H7 (cell line): ENCODE measurements around the gene TFIP11. TPM values are rescaled to one million over a fixed set of nuclear protein-coding genes. Genes with fewer than 3 reads are reported as not detected.
A peak's percentile ranks its signal among the peaks of the same experiment; 100 is the strongest.

Experiments
- DNase-seq: peaks from one replicate; pipeline ENCODE4 v3.0.0; 2012
- H3K27me3 ChIP-seq: 2 replicates; pipeline ENCODE4 v1.6.0; 2011; ENCODE audit warnings: mild to moderate bottlenecking, low read length; ENCODE audit not compliant: control insufficient read depth, insufficient read depth
- H3K36me3 ChIP-seq: replicated peaks from 2 replicates; pipeline ENCODE4 v1.5.1; 2011; ENCODE audit warnings: low read length; ENCODE audit not compliant: control insufficient read depth, insufficient read depth
- H3K4me3 ChIP-seq: 2 replicates; pipeline ENCODE4 v1.5.1; 2011; ENCODE audit warnings: low read depth, mild to moderate bottlenecking, control low read depth, low read length, moderate library complexity; ENCODE audit not compliant: insufficient read depth
- total RNA-seq: library from RNA; depleted of rRNA; stranded (reverse); fragments of >200 nt; shearing (Covaris generic); gene quantifications from 2 replicates; pipeline ENCODE4 v1.2.3, GENCODE V29; 2014

The TFIP11 gene
- total RNA-seq, 1 experiment from 2014 or later, result 22.2 TPM

DNA sequence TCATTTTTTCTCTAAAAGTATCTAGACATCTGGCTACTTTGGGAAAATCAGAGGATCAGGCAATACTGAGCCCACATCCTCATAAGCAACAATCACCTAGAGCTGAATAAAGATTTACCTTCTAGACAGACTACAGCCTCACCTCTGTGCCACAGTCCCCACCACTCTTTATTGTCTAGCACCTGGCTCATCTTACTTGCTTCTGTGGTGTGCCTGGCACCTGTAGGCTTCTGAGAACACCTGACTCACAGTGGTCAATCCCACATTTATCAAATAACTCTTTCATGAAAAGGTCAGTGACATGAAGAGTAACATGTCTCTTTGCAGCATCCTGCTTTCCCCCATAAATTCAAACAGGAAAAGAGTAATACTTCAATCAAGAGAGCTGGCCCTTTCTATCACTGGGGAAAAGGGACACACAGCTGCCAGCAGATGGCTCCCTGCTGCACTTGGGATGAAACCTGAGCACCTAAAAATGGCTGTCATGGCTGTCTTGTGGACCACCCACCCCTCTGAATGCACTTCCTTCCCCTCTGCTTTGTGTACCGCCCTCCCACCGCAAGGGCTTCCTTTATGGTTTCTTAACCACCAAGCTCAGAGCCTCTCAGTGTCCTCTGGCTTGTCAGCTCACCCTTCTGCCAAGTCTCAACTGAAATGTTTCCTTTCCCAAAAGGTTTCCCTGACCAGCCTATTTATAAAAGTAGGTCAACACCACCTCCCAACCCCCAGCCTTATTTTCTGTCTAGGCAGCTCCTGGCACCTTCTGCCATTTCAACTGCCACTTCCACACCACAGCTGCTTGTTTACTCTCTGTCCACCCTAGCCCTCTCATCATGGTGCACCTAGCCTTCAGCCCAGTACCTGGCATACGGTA lies 9.3 kb downstream of the TFIP11 start:
- peak; percentile 85 for DNase-seq
- no peaks in the 10 kb centered on the region for H3K27me3 ChIP-seq
- no peak overlapping the region for H3K4me3 ChIP-seq
- peaks cover 35% of the 10 kb centered on the region for H3K36me3 ChIP-seq

DNA sequence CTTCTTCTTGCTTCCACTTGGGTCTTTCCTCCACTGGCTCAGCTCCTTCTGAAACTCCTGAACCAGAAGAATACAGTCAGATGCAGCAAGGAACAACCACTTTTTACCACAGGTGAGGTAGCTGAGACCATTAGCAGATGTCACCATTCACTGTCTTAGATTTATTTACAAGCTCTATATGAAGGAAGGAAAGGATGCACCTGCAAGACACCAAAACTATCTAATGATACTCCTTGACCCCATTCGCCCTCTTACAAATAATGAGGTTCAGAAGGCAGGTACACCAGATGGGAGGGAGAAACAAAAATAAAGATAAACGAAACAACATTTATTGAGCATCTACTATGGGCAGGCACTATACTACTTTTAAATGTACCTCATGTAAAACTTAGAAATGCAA lies 10.3 kb downstream of the TFIP11 start:
- H3K27me3 ChIP-seq, result no peaks in the 10 kb centered on the region
- H3K36me3 ChIP-seq, result peaks cover 37% of the 10 kb centered on the region
- no peak for DNase-seq
- H3K4me3 ChIP-seq, result no peak overlapping the region

- H3K27me3 ChIP-seq, result no peaks in the 10 kb centered on the region
- peaks cover 44% of the 10 kb centered on the region for H3K36me3 ChIP-seq
- no peak for DNase-seq
- no peak overlapping the region for H3K4me3 ChIP-seq
These were observed 13.0 kb downstream of the TFIP11 start for GRCh38 chr22:26499188-26499703.

- DNase-seq, result no peak
These were observed 15.8 kb downstream of the TFIP11 start for GRCh38 chr22:26496456-26496855.

DNA sequence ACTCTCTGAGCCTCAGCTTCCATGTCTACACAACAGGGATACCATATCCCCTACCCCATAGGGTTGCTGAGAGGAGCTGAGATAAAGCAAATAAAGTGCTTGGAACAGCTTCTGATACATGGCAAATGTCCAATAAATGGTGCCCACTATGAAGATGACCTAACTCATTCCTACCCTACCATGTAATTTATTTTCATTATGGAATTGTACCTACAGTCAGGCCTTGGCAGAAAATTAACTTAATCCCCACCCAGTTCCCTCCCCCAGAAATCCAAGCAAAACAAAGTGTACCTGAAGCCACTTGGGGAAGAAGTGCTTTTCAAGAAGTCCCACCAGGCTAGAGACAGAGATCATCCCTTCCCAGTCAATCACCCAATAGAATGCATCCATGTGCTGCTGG lies 17.8 kb downstream of the TFIP11 start:
- H3K27me3 ChIP-seq, result no peaks in the 10 kb centered on the region
- DNase-seq, result no peak
- peaks cover 54% of the 10 kb centered on the region for H3K36me3 ChIP-seq
- H3K4me3 ChIP-seq, result no peak overlapping the region

More at GRCh38 chr22:26496456-26496855, 15.8 kb downstream of the TFIP11 start:
- H3K4me3 ChIP-seq, result no peak overlapping the region
- no peaks in the 10 kb centered on the region for H3K27me3 ChIP-seq
- H3K36me3 ChIP-seq, result peaks cover 48% of the 10 kb centered on the region

- DNase-seq, result no peak
- H3K36me3 ChIP-seq, result peaks cover 63% of the 10 kb centered on the region
- no peaks in the 10 kb centered on the region for H3K27me3 ChIP-seq
- no peak overlapping the region for H3K4me3 ChIP-seq
These were observed 20.1 kb downstream of the TFIP11 start for GRCh38 chr22:26492220-26492619.

- H3K27me3 ChIP-seq, result no peaks in the 10 kb centered on the region
- peaks cover 45% of the 10 kb centered on the region for H3K36me3 ChIP-seq
- no peak for DNase-seq
- no peak overlapping the region for H3K4me3 ChIP-seq
These were observed 22.7 kb downstream of the TFIP11 start for GRCh38 chr22:26489447-26490036.

DNA sequence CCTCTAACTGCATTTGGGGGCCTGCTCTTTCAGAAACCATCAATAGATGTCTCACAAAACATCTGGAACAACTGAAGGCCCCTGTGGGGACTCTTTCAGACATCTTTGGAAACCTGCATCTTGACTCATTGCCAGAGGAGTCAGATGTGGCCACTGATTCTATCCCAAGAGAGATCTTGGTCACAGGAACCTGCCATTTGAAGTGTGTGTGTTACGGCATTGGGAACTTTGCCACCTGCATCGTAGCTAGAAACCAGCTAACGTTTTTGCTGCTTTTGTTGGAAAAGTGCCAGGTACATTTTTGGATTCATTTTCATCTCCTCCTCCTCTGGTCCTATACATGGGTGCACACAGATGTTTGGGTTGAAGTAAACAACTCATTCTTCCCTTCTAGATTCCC lies 24.3 kb downstream of the TFIP11 start:
- Histone ChIP-seq H3K36me3 (peaks cover 35% of the 10 kb centered on the region), H3K4me3 (no peak overlapping the region), H3K27me3 (no peaks in the 10 kb centered on the region)
- DNase-seq, result no peak

DNA sequence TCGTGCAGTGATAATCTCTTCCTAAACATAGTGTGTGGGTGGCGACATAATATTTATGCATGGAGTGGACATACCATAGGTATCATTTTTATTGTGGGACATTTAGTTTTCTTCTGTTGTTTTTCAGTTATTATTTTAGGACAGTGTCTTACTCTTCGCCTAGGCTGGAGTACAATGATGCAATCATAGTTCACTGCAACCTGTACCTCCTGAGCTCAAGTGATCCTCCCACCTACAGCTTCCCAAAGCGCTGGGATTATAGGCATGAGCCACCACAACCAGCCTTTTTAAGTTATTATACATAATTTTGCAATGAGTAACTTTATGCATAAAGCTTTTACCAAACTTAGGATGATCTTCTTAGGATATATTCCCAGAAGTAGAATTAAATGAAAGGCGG lies 25.9 kb downstream of the TFIP11 start:
- no peak overlapping the region for H3K4me3 ChIP-seq
- no peak for DNase-seq
- no peaks in the 10 kb centered on the region for H3K27me3 ChIP-seq
- peaks cover 26% of the 10 kb centered on the region for H3K36me3 ChIP-seq

- no peak for DNase-seq
- Histone ChIP-seq H3K27me3 (no peaks in the 10 kb centered on the region), H3K4me3 (no peak overlapping the region), H3K36me3 (peaks cover 25% of the 10 kb centered on the region)
These were observed 26.4 kb downstream of the TFIP11 start for GRCh38 chr22:26485806-26486390.

DNA sequence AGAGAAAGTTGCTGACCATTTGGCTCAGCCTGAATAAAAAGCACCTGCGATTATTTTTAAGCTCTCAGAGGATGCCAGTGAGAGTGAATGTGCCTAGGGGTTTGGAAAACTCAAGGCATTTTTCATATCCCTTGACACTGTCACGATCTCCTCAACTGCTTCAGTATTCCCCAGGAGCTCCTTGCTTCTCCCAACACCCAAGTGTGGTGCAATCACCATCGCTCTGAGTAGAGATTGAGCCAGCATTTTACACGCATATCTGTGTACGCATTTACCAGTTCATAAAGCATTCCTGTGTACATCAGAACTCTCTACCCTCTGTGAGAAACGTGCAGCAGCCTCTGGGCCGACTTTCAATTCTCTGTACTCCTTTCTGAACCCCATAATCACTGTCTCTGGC lies 27.3 kb downstream of the TFIP11 start:
- H3K27me3 ChIP-seq, result no peaks in the 10 kb centered on the region
- H3K36me3 ChIP-seq, result peaks cover 26% of the 10 kb centered on the region
- no peak for DNase-seq
- H3K4me3 ChIP-seq, result no peak overlapping the region

DNA sequence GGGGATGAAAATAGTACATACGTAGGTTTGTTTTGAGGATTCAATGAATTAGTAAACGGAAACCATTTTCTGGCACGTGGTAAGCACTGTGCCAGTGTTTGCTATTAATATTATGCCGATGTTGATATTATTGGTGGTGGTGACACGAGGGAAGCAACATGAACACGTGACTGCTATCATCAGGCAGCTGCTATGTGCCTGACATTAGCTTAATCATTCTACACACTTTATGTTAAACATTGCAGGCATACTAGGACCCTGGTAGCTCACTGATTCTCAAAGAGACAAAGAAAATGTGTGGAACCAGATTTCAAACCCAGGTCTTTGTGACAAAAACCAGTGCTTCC lies 27.9 kb downstream of the TFIP11 start:
- no peaks in the 10 kb centered on the region for H3K27me3 ChIP-seq
- no peak for DNase-seq
- H3K36me3 ChIP-seq, result peaks cover 22% of the 10 kb centered on the region
- H3K4me3 ChIP-seq, result peak overlapping the region; percentile 82

DNA sequence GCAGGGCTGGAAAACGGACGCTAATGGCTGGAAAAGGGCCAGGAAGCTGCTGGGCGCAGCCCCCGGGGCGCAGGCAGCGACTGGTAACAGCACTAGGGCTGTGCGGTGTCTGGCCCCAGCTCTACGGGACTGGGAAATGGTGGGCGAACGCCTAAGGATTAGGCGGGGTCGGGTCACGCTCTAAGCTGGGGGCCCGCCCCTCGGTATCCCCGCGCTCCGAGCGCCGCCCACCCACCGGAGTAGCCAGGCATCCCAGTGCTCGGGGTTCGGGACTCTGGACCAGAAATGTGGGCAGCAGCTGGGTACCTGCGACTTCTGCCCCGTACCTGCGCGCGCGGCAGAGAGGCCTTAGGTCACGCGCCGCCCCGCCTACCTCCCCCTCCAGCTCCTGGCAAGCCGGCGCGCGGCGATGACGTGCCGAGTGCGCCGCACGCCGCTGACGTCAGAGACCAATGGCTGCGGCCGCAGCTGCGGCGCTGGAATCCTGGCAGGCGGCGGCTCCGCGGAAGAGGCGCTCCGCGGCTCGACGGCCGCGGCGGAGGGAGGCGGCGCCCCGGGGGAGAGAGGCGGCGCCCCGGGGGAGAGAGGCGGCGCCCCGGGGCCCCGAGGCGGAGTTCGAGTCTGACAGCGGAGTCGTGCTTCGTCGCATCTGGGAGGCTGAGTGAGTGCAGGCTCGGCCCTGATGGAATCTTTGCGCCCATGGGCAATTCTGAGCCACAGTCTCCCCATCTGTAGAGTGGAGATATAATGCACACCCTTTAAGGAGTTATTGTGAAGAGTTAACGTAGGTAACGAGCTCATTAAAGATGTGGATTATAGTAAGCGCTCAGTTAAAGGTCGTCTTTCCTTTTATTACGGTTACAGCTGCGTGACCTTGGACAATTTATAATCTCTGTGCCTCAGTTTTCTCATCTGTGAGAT lies 28.6 kb downstream of the TFIP11 start, which contains the start of the genes HPS4 and SRRD:
Gene HPS4 (minus strand): TSS at position 345 of the 921 bp plus-strand sequence. CDS start 2,021 bp downstream, outside the sequence.
Gene SRRD (plus strand): TSS at position 439 of the 921 bp plus-strand sequence. CDS start 14 bp downstream, at position 453.
- DNase-seq, result peak; percentile 98
- H3K4me3 ChIP-seq, result peak within 1 kb of the TSS; percentile 82
- peaks cover 16% of the 10 kb centered on the region for H3K36me3 ChIP-seq
- no peaks in the 10 kb centered on the region for H3K27me3 ChIP-seq

DNA sequence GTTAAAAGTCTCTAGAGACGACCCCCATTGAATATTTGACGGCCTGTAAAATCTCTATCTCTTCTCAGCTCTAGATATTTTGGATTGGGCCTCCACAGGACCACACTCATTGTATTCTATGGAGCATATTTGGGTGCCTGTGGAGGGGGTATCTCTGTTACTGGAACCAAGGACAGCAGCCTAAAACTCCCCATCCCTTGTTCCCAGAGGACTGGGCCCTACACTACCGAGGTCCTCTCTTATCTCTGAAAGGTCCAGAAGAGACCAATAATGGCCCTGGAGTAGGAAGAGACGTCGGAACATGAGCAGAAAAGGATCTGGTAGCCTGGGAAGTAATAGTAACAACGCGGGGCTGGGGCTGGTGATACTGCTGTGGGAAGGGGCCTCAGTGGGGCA lies 29.2 kb downstream of the TFIP11 start:
- no peaks in the 10 kb centered on the region for H3K27me3 ChIP-seq
- H3K4me3 ChIP-seq, result peak overlapping the region; percentile 82
- H3K36me3 ChIP-seq, result peaks cover 10% of the 10 kb centered on the region
- DNase-seq, result no peak
